ENCODE results near the gene RNF182.

- no peak for TF ChIP-seq EZH2 (IDR thresholded peaks at IDR 0.05; ENCODE audit: borderline replicate concordance, low read length)
- no peak for TF ChIP-seq CTCF (conservative IDR thresholded peaks at IDR 0.05 in 1 of 2, IDR thresholded peaks at IDR 0.05 in 1 of 2; ENCODE audit: extremely low read depth in 1 of 2, insufficient read depth in 1 of 2, low read depth in 1 of 2, low read length in 2 of 2)
These were observed 55.8 kb downstream of the RNF182 start for GRCh38 chr6:13980534-13980933.

Measured in mammary epithelial cell (primary cell).